Measurements from ENCODE around the gene FAM180A.

GRCh38 chr7:135786911-135787310 is 38.3 kb upstream of the FAM180A start:
- TF ChIP-seq CTCF (IDR thresholded peaks at IDR 0.05; ENCODE audit: low read depth, low read length) (no peak), EZH2phosphoT487 (IDR thresholded peaks at IDR 0.05; ENCODE audit: low read depth) (no peak)

All from OCI-LY3 (cell line).